HG03135 (cell line): ENCODE measurements around the gene NHLRC2.

Experiments used
- ATAC-seq: cut with Tn5 transposase; IDR thresholded peaks from one replicate; pipeline ENCODE4 v1.9.1; 2021; ENCODE audit warnings: mild to moderate bottlenecking, moderate library complexity; ENCODE audit not compliant: unreplicated experiment

Gene NHLRC2

GRCh38 chr10:113858541-113858940 is 4.1 kb downstream of the NHLRC2 start:
- ATAC-seq, result no peak

- ATAC-seq, result peak; percentile 29
Observed at GRCh38 chr10:113859261-113859660, 4.8 kb downstream of the NHLRC2 start.

GRCh38 chr10:113865901-113866300 is 11.4 kb downstream of the NHLRC2 start:
- no peak for ATAC-seq

- no peak for ATAC-seq
Observed at GRCh38 chr10:113866551-113867394, 12.3 kb downstream of the NHLRC2 start.

- ATAC-seq, result no peak
Observed at GRCh38 chr10:113867904-113868303, 13.4 kb downstream of the NHLRC2 start.

GRCh38 chr10:113869789-113870188 is 15.3 kb downstream of the NHLRC2 start:
- no peak for ATAC-seq

- no peak for ATAC-seq
Observed at GRCh38 chr10:113872139-113873030, 17.9 kb downstream of the NHLRC2 start.

- no peak for ATAC-seq
Observed at GRCh38 chr10:113875212-113875611, 20.8 kb downstream of the NHLRC2 start.

GRCh38 chr10:113876461-113876860 is 22.0 kb downstream of the NHLRC2 start:
- no peak for ATAC-seq

GRCh38 chr10:113879691-113880090 is 25.2 kb downstream of the NHLRC2 start:
- peak; percentile 75 for ATAC-seq

- no peak for ATAC-seq
Observed at GRCh38 chr10:113880236-113880635, 25.8 kb downstream of the NHLRC2 start.

- ATAC-seq, result no peak
Observed at GRCh38 chr10:113882240-113882639, 27.8 kb downstream of the NHLRC2 start.

- ATAC-seq, result no peak
Observed at GRCh38 chr10:113889911-113890310, 35.5 kb downstream of the NHLRC2 start.

GRCh38 chr10:113890769-113891168 is 36.3 kb downstream of the NHLRC2 start:
- ATAC-seq, result no peak

GRCh38 chr10:113891476-113891875 is 37.0 kb downstream of the NHLRC2 start:
- ATAC-seq, result no peak

GRCh38 chr10:113893570-113893969 is 39.1 kb downstream of the NHLRC2 start:
- ATAC-seq, result no peak

- ATAC-seq, result no peak
Observed at GRCh38 chr10:113894581-113894980, 40.1 kb downstream of the NHLRC2 start.

- ATAC-seq, result no peak
Observed at GRCh38 chr10:113895018-113895417, 40.6 kb downstream of the NHLRC2 start.

- ATAC-seq, result no peak
Observed at GRCh38 chr10:113897693-113898618, 43.5 kb downstream of the NHLRC2 start.

GRCh38 chr10:113899952-113900598 is 45.6 kb downstream of the NHLRC2 start:
- no peak for ATAC-seq
